Dermis microvascular lymphatic vessel endothelial cell (primary cell): ENCODE results near the gene RETN. TPM values are rescaled to one million over a fixed set of nuclear protein-coding genes. Genes with fewer than 3 reads are reported as not detected.

Experiments
- DNase-seq, 2 donors: peaks; one replicate each; pipeline versions ENCODE4 v3.0.0 to v3.0.0-alpha.2; 2010; ENCODE audit warnings: low read depth in 2 of 2
- total RNA-seq: library from RNA; depleted of rRNA; stranded (reverse); fragments of >200 nt; gene quantifications from 2 replicates; pipeline ENCODE4 v1.2.1, GENCODE V29; 2014

RETN gene
- total RNA-seq, 1 donor from 2014 or later, result not detected

- DNase-seq, result no peak
These were observed 11.6 kb upstream of the RETN start for GRCh38 chr19:7657131-7657751.

- DNase-seq, result no peak
These were observed 10.6 kb upstream of the RETN start for GRCh38 chr19:7658219-7658686.

- DNase-seq, result no peak
These were observed 6.9 kb upstream of the RETN start for GRCh38 chr19:7661744-7662538.

- no peak for DNase-seq
These were observed 6.2 kb upstream of the RETN start for GRCh38 chr19:7662657-7663056.

GRCh38 chr19:7663706-7664105 is 5.1 kb upstream of the RETN start:
- DNase-seq, result no peak

- no peak for DNase-seq
These were observed 3.8 kb upstream of the RETN start for GRCh38 chr19:7665076-7665475.

GRCh38 chr19:7669641-7670040 is 792 bp downstream of the RETN start:
- DNase-seq, result no peak

GRCh38 chr19:7670150-7670783 is 1.4 kb downstream of the RETN start:
- DNase-seq, result no peak

- no peak for DNase-seq
These were observed 1.9 kb downstream of the RETN start for GRCh38 chr19:7670790-7671189.

- no peak for DNase-seq
These were observed 3.7 kb downstream of the RETN start for GRCh38 chr19:7672522-7672921.

GRCh38 chr19:7674010-7675005 is 5.5 kb downstream of the RETN start:
- DNase-seq, result peak in 1 of 2 donors; percentile 37

GRCh38 chr19:7676376-7676775 is 7.5 kb downstream of the RETN start:
- no peak for DNase-seq

GRCh38 chr19:7676854-7677253 is 8.0 kb downstream of the RETN start, which contains the start of gene MCEMP1:
MCEMP1 (plus strand) TSS chr19:7677090; CDS start chr19:7677121, 31 bp downstream.
- DNase-seq, result no peak

- no peak for DNase-seq
These were observed 8.9 kb downstream of the RETN start for GRCh38 chr19:7677669-7678311.

GRCh38 chr19:7678971-7679751 is 10.3 kb downstream of the RETN start:
- DNase-seq, result peak; percentile 14 to 32

GRCh38 chr19:7679771-7680605 is 11.1 kb downstream of the RETN start:
- DNase-seq, result no peak

- peak; percentile 62 to 86 for DNase-seq
These were observed 11.9 kb downstream of the RETN start, which contains the start of gene TRAPPC5 for GRCh38 chr19:7680606-7681339. TRAPPC5 (plus strand) TSS chr19:7680833; CDS start chr19:7682254, 1,421 bp downstream.
